GM12878 (cell line): ENCODE data around the gene SUPT4H1. TPM values are rescaled to one million over a fixed set of nuclear protein-coding genes. Genes with fewer than 3 reads are reported as not detected.

Source experiments
- ATAC-seq: fragments of 200-7000 bp; cut with Tn5 transposase; 3 replicates; pipeline ENCODE4 v1.9.1; 2020; ENCODE audit warnings: mild to moderate bottlenecking, moderate library complexity
- BruUV-seq: library from RNA; stranded (reverse); fragments of 400-500 nt; replicated peaks from 2 replicates; lab custom pipeline; 2021; lab: Mats Ljungman, UMichigan
- CTCF ChIA-PET: fragments of 300-600 bp; sonication (Branson Sonifier 250); formaldehyde crosslinking; extraction: SDS; loops from one replicate; lab custom pipeline; 2021; ENCODE audit warnings: inconsistent platforms; lab: Yijun Ruan, JAX
- POLR2A ChIA-PET: fragments of 350-600 bp; formaldehyde crosslinking; extraction: SDS; loops from one replicate; lab custom pipeline; 2021; ENCODE audit warnings: inconsistent platforms; lab: Charles Lee
- RAD21 ChIA-PET: fragments of 300-600 bp; sonication (Branson Sonifier 250); formaldehyde crosslinking; loops from one replicate; lab custom pipeline; 2023; ENCODE audit warnings: antibody characterized with exemption; ENCODE audit not compliant: unreplicated experiment; lab: Charles Lee
- SMC1A ChIA-PET: fragments of 300-600 bp; sonication (Branson Sonifier 250); formaldehyde crosslinking; loops from one replicate; lab custom pipeline; 2023; ENCODE audit not compliant: unreplicated experiment, uncharacterized antibody; lab: Charles Lee
- DNase-seq: peaks from one replicate; pipeline ENCODE4 v3.0.0-alpha.2; 2011; ENCODE audit warnings: low read depth, low spot score
- FAIRE-seq: peaks from 3 replicates; lab custom pipeline; 2011; peaks lifted over from hg19 to GRCh38; lab: Jason Lieb, UNC
- H2AFZ ChIP-seq: 2 replicates; pipeline ENCODE4 v1.6.0; 2011; ENCODE audit warnings: low read depth, low read length, control low read depth; ENCODE audit not compliant: control insufficient read depth
- H3K27ac ChIP-seq: 2 replicates; pipeline ENCODE4 v1.5.1; 2011; ENCODE audit warnings: control low read depth; ENCODE audit not compliant: control insufficient read depth, insufficient read depth
- H3K27me3 ChIP-seq, 2 experiments: replicated peaks in 1 of 2; 2 replicates each; pipeline versions ENCODE4 v1.6.0 to v1.6.1; 2011; ENCODE audit warnings: low read length in 1 of 2; ENCODE audit not compliant: control insufficient read depth in 2 of 2, insufficient read depth in 2 of 2
- H3K36me3 ChIP-seq, 2 experiments: 2 replicates each; pipeline ENCODE4 v1.5.1; 2011; ENCODE audit warnings: low read length in 1 of 2; ENCODE audit not compliant: control insufficient read depth in 2 of 2, insufficient read depth in 2 of 2
- H3K4me1 ChIP-seq: 2 replicates; pipeline ENCODE4 v1.6.1; 2011; ENCODE audit warnings: mild to moderate bottlenecking, low read length, moderate library complexity, mixed read lengths; ENCODE audit not compliant: control insufficient read depth, insufficient read depth
- H3K4me2 ChIP-seq: 2 replicates; pipeline ENCODE4 v1.6.0; 2011; ENCODE audit warnings: control low read depth; ENCODE audit not compliant: control insufficient read depth, insufficient read depth
- H3K4me3 ChIP-seq: fragments of 200-600 bp; sonication (generic); 2 replicates; pipeline ENCODE4 v1.5.1; 2016
- H3K79me2 ChIP-seq: 2 replicates; pipeline ENCODE4 v1.6.0; 2011; ENCODE audit warnings: low read length; ENCODE audit not compliant: control insufficient read depth, insufficient read depth
- H3K9ac ChIP-seq: 2 replicates; pipeline ENCODE4 v1.8.0; 2011; ENCODE audit warnings: low read length, control low read depth, mixed read lengths; ENCODE audit not compliant: control insufficient read depth, insufficient read depth
- H3K9me3 ChIP-seq: replicated peaks from 3 replicates; pipeline ENCODE4 v1.5.1; 2011; ENCODE audit warnings: mild to moderate bottlenecking, low read length; ENCODE audit not compliant: control insufficient read depth, insufficient read depth
- H4K20me1 ChIP-seq: 2 replicates; pipeline ENCODE4 v1.6.0; 2011; ENCODE audit not compliant: control insufficient read depth, insufficient read depth
- BACH1 ChIP-seq: fragments of 450-650 bp; IDR thresholded peaks from 2 replicates; pipeline ENCODE4 v1.6.1; 2017; ENCODE audit warnings: mild to moderate bottlenecking, borderline replicate concordance
- CBX3 ChIP-seq: fragments of 200-600 bp; sonication (generic); IDR thresholded peaks from 2 replicates; pipeline ENCODE4 v1.6.1; 2016; ENCODE audit warnings: low read depth, borderline replicate concordance
- ETV6 ChIP-seq, 2 experiments: fragments of 450-650 bp in 1 of 2; IDR thresholded peaks in 1 of 2; conservative IDR thresholded peaks in 1 of 2; 2 replicates each; pipeline ENCODE4 v1.6.1; 2014; ENCODE audit warnings: antibody characterized with exemption in 1 of 2, borderline replicate concordance in 1 of 2, low read depth in 1 of 2, mild to moderate bottlenecking in 1 of 2, moderate library complexity in 1 of 2
- FOXM1 ChIP-seq: IDR thresholded peaks from 2 replicates; pipeline ENCODE4 v1.6.1; 2012; ENCODE audit warnings: low read depth, mild to moderate bottlenecking, inconsistent platforms, low read length, moderate library complexity
- HCFC1 ChIP-seq: fragments of 150-350 bp; IDR thresholded peaks from 2 replicates; pipeline ENCODE4 v1.6.1; 2014; ENCODE audit warnings: low read length
- IKZF1 ChIP-seq: fragments of 450-650 bp; conservative IDR thresholded peaks from 2 replicates; pipeline ENCODE4 v1.6.1; 2017; ENCODE audit warnings: antibody characterized with exemption, mild to moderate bottlenecking
- JUND ChIP-seq: IDR thresholded peaks from 2 replicates; pipeline ENCODE4 v1.6.1; 2012; ENCODE audit warnings: low read depth, mild to moderate bottlenecking, low read length, improper control_type of control experiment, moderate library complexity
- NR2C1 ChIP-seq: fragments of 450-650 bp; IDR thresholded peaks from 2 replicates; pipeline ENCODE4 v1.6.1; 2017; ENCODE audit warnings: antibody characterized with exemption, mild to moderate bottlenecking, moderate library complexity
- SMC3 ChIP-seq: IDR thresholded peaks from 2 replicates; pipeline ENCODE4 v1.6.1; 2011; ENCODE audit warnings: low read length, improper control_type of control experiment, borderline replicate concordance
- SPI1 ChIP-seq: IDR thresholded peaks from 2 replicates; pipeline ENCODE4 v1.6.1; 2011; ENCODE audit warnings: low read depth, mild to moderate bottlenecking, low read length, moderate library complexity, borderline replicate concordance; ENCODE audit not compliant: insufficient read depth
- SREBF1 ChIP-seq: IDR thresholded peaks from 2 replicates; pipeline ENCODE4 v1.6.1; 2012; ENCODE audit warnings: mild to moderate bottlenecking, low read length
- SRF ChIP-seq, 2 experiments: IDR thresholded peaks; 2 replicates each; pipeline ENCODE4 v1.6.1; 2011; ENCODE audit warnings: low read depth in 2 of 2, low read length in 2 of 2, mild to moderate bottlenecking in 1 of 2, moderate library complexity in 1 of 2
- STAT1 ChIP-seq: fragments of 450-650 bp; conservative IDR thresholded peaks from 2 replicates; pipeline ENCODE4 v1.6.1; 2014; ENCODE audit warnings: antibody characterized with exemption, mild to moderate bottlenecking
- YBX1 ChIP-seq: fragments of 450-650 bp; IDR thresholded peaks from 2 replicates; pipeline ENCODE4 v1.6.1; 2016; ENCODE audit warnings: antibody characterized with exemption
- ZNF207 ChIP-seq: fragments of 450-650 bp; IDR thresholded peaks from 2 replicates; pipeline ENCODE4 v1.6.1; 2014; ENCODE audit warnings: antibody characterized with exemption, mild to moderate bottlenecking, borderline replicate concordance
- WGBS: methylation state at CpG from one replicate; pipeline ENCODE4 v1.1.6; 2016; ENCODE audit warnings: low lambda C conversion rate; ENCODE audit not compliant: insufficient replicate concordance, insufficient coverage; ENCODE audit errors: missing lambda C conversion rate; 5-methylcytosine and 5-hydroxymethylcytosine counted together
- in situ Hi-C: fragments of 300-500 bp; cut with MboI; formaldehyde crosslinking; loops from 9 replicates; pipeline ENCODE4 v1.14.3; 2018; ENCODE audit warnings: mixed read lengths
- intact Hi-C: fragments of 100-400 bp; cut with micrococcal nuclease; formaldehyde crosslinking; loops from one replicate; pipeline ENCODE4 v1.14.2; 2022; ENCODE audit not compliant: unreplicated experiment
- polyA plus RNA-seq, 11 experiments: library from polyadenylated mRNA; depleted of rRNA in 4 of 11; unstranded in 6 of 11; stranded (reverse) in 5 of 11; fragments of >200 nt; fragmentation: Nextera tagmentation in 4 of 11; fragmentation: Illumina TruSeq in 1 of 11; extraction: Ambion mirVana in 4 of 11; extraction: Trizol in 1 of 11; gene quantifications; 1 replicate in 1 of 11; 2 replicates in 10 of 11; pipeline versions ENCODE4 v1.2.1 to v1.2.3, GENCODE V29; 2011 to 2016; ENCODE audit warnings: inconsistent platforms in 2 of 11, missing spikeins in 2 of 11, low read depth in 1 of 11
- total RNA-seq, 4 experiments: library from RNA; depleted of rRNA in 3 of 4; stranded (reverse); fragments of >200 nt in 3 of 4; fragmentation: Illumina TruSeq in 1 of 4; extraction: Trizol in 1 of 4; gene quantifications; 2 replicates each; pipeline versions ENCODE4 v1.2.1 to v1.2.3, GENCODE V29; 2013 to 2021
- TF ChIP-seq, protein P1 (sequence below): IDR thresholded peaks from 2 replicates; pipeline ENCODE4 v1.6.1; 2011; ENCODE audit warnings: low read depth, mild to moderate bottlenecking, low read length, moderate library complexity, borderline replicate concordance; ENCODE audit errors: extremely low read depth

Gene SUPT4H1
- total and polyA plus RNA-seq, 10 of the 15 experiments (the other 5 are each of a cell fraction or from before 2014, with no cell fraction given): 83.8 to 293 (median 128) TPM

GRCh38 chr17:58383892-58384462 is 32.0 kb upstream of the SUPT4H1 start:
- H3K36me3 ChIP-seq: no peaks in the 10 kb centered on the region; a peak in 2 of 4 replicates
- H3K27me3 ChIP-seq: no peaks in the 10 kb centered on the region
- no peak overlapping the region for H2AFZ ChIP-seq
- RAD21 ChIA-PET: interaction anchor here (1.0 to 8.4 kb wide), 4 partner anchors 23 to 40 kb away, joined by 3 to 70 read pairs (median 6); partner anchors contain the start of genes RNF43 and SUPT4H1
- peaks cover 19% of the 10 kb centered on the region for H3K4me1 ChIP-seq
- H3K4me3 ChIP-seq: no peak overlapping the region
- no peak overlapping the region for H3K4me2 ChIP-seq
- no peak overlapping the region for H3K27ac ChIP-seq
- in situ Hi-C loops (no loop called here), intact Hi-C loops (loop anchor here (2.0 kb wide), 1 partner anchor 31 kb away; no protein-coding TSS in a partner anchor)
- SMC1A ChIA-PET: interaction anchor here (0.6 to 7.5 kb wide), 13 partner anchors 12 to 67 kb away, joined by 3 to 74 read pairs (median 4); partner anchors contain the start of genes RNF43 and SUPT4H1
- H3K9me3 ChIP-seq: no peaks in the 10 kb centered on the region
- CTCF ChIA-PET: interaction anchor here (0.8 to 3.6 kb wide), 10 partner anchors 11 to 79 kb away, joined by 3 to 17 read pairs (median 4); partner anchors contain the start of genes RNF43 and SUPT4H1
- H4K20me1 ChIP-seq: no peaks in the 10 kb centered on the region
- FAIRE-seq: no peak
- H3K79me2 ChIP-seq: peaks cover 4% of the 10 kb centered on the region
- no TSS peak for BruUV-seq
- no peak for ATAC-seq
- TF ChIP-seq ETV6 (conservative IDR thresholded peaks at IDR 0.05 in 1 of 2, IDR thresholded peaks at IDR 0.05 in 1 of 2; ENCODE audit: borderline replicate concordance in 1 of 2, low read depth in 1 of 2) (no peak), SPI1 (no peak), STAT1 (no peak)
- DNase-seq: no peak
- H3K9ac ChIP-seq: no peak overlapping the region
- WGBS: 97% methylated on average over 4 of the region's 4 CpGs
- POLR2A ChIA-PET: interaction anchor here (0.6 to 5.9 kb wide), 8 partner anchors 8 to 46 kb away, joined by 3 to 29 read pairs (median 5); partner anchors contain the start of genes RNF43 and SUPT4H1

DNA sequence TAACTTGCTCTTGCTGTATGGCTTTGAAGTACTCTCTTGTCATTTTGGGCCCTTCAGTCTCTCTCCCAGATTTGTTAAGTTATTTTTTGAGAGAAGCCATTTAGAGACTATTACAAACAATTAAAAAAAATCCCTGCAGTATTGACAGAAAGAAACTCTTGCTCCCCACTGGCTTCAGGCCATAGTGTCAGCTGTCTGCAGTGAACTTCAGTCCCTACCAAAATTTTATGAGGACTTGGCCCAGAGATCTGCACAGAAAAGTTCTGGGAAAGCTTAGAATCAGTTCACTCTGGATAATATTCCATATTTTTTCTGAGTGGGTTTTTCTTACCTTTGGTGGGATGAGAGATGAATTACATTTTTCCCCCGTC is 30.9 kb upstream of the SUPT4H1 start:
- Histone ChIP-seq H3K9ac (no peak overlapping the region), H3K4me1 (peaks cover 19% of the 10 kb centered on the region), H3K79me2 (peaks cover 4% of the 10 kb centered on the region), H3K4me2 (peak overlapping the region; percentile 53), H3K4me3 (no peak overlapping the region; the same call in 1 of the 2 replicates), H3K36me3 (no peaks in the 10 kb centered on the region; a peak in 2 of 4 replicates), H4K20me1 (no peaks in the 10 kb centered on the region), H3K27ac (peak overlapping the region; percentile 42; the same call in 1 of the 2 replicates), H3K27me3 (no peaks in the 10 kb centered on the region), H2AFZ (peak overlapping the region; percentile 65), H3K9me3 (no peaks in the 10 kb centered on the region)
- no peak for TF ChIP-seq SREBF1
- TF ChIP-seq BACH1: no peak
- no peak for TF ChIP-seq SMC3
- no peak for TF ChIP-seq JUND
- TF ChIP-seq HCFC1: no peak
- TF ChIP-seq, protein P1, sequence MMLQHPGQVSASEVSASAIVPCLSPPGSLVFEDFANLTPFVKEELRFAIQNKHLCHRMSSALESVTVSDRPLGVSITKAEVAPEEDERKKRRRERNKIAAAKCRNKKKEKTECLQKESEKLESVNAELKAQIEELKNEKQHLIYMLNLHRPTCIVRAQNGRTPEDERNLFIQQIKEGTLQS: no peak
- TF ChIP-seq SRF (IDR thresholded peaks at IDR 0.05; ENCODE audit: low read depth in 2 of 2, low read length in 2 of 2): no peak
- TF ChIP-seq FOXM1: no peak
- TF ChIP-seq ZNF207: no peak
- no peak for TF ChIP-seq YBX1
- TF ChIP-seq IKZF1: no peak
- TF ChIP-seq NR2C1: no peak
- TF ChIP-seq CBX3: no peak
- intact Hi-C loops (loop anchor here (2.0 kb wide), 1 partner anchor 32 kb away; no protein-coding TSS in a partner anchor), in situ Hi-C loops (no loop called here)
- DNase-seq (no peak), ATAC-seq (peak; percentile 8; the same call in 1 of the 3 replicates), FAIRE-seq (no peak)
- ChIA-PET SMC1A (interaction anchor here (0.6 to 7.5 kb wide), 15 partner anchors 11 to 621 kb away, joined by 3 to 74 read pairs (median 4); partner anchors contain the start of gene RNF43), RAD21 (interaction anchor here (1.0 to 8.4 kb wide), 3 partner anchors 19 to 32 kb away, joined by 3 to 70 read pairs (median 4); partner anchors contain the start of gene RNF43), POLR2A (interaction anchor here (1.2 to 5.9 kb wide), 7 partner anchors 9 to 45 kb away, joined by 3 to 29 read pairs (median 5); partner anchors contain the start of genes RNF43 and SUPT4H1), CTCF (interaction anchor here (0.8 to 3.6 kb wide), 8 partner anchors 12 to 78 kb away, joined by 3 to 17 read pairs (median 4); partner anchors contain the start of gene RNF43)
- 93% methylated on average over 1 of the region's 1 CpG for WGBS
- BruUV-seq: no TSS peak
